HG02623 (cell line): Measurements from ENCODE around the gene ROM1.
A peak's percentile ranks its signal among the peaks of the same experiment; 100 is the strongest.
"Not testable (repeated sequence)": the region's sequence is repeated elsewhere in the genome, so short reads cannot be mapped to it uniquely, and the experiment has no call there.

ENCODE experiments used
- ATAC-seq: cut with Tn5 transposase; IDR thresholded peaks from one replicate; pipeline ENCODE4 v1.9.1; 2021; ENCODE audit warnings: moderate library complexity; ENCODE audit not compliant: unreplicated experiment

The ROM1 gene

DNA sequence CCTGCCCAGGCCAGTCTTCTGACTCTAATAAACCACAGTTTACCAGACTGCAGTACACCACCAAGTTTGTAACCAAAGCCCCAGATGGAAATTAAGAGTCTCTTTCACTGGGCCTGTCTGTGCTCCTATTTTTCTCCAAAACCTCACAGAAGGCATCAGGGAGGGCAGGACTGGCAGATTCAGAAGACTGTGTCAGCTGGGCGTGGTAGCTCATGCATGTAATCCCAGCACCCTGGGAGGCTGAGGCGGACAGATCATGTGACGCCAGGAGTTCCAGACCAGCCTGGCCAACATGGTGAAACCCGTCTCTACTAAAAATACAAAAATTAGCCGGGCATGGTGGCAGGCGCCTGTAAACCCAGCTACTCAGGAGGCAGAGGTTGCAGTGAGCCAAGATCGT is 27.7 kb upstream of the ROM1 start:
- not testable (repeated sequence) for ATAC-seq

DNA sequence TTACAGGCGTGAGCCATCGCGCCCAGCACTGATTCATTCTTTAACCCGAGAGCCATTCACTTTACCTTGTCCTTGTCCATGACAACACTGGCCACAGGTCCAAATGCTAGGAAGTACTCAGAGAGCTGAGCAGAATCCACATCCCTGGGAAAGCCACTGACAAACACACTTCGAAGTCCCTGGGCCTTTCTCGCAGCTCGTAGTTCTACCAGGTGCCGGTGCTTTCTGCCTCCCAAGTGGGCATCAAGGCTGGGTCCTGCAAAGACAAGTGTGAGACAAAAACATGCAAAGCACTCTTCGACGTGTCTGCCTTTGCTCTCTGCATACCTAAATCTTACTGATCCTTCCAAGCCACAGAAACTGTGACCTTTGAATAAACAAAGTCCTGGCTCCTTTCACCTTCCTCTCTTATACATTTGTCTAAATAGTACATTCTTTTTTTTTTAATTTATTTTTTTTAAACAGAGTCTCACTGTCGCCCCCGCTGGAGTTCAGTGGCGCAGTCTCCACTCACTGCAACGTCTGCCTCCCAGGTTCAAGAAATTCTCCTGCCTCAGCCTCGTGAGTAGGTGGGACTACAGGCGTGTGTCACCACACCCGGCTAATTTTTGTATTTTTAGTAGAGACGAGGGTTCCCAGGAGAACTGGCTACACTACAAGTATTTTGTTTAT is 24.0 kb upstream of the ROM1 start:
- ATAC-seq, result no peak

DNA sequence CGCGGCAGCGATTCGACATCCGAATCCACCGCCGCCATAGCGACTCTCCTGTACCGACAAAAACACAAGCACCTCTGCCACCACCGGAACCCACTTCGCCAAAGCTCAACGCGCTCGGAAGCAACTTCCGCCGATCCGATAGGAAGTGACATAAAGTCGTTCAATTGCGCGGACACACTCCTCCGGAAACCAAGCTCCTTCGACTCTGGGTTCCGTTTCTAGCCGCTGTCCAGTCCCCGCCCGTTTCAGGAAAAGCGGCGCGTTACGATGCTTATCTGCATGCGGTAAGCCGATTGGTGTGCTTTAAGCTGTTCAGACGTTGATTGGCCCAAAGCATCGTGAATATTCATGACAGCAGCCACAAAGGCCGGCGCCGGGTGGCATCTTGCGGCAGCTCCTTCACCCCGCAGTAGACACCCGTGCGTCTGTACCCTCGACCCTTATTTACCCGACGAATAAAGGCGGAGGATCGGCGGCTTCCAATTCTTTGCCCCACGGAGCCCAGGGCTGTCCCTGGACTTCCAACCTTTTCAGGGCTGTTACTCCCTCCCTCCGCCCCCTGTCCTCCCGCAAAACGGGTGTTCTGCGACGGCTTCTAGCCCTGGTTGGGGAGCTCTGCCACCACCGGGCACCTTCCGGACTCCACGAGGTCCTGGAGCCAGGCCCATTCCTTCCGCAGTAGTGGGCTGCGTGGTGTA is 21.5 kb upstream of the ROM1 start, which contains the start of gene TUT1:
TSS of gene TUT1 (minus strand) at position 76 of the 698 bp plus-strand sequence. CDS start at position 38, 38 bp downstream.
- ATAC-seq, result peak; percentile 87

DNA sequence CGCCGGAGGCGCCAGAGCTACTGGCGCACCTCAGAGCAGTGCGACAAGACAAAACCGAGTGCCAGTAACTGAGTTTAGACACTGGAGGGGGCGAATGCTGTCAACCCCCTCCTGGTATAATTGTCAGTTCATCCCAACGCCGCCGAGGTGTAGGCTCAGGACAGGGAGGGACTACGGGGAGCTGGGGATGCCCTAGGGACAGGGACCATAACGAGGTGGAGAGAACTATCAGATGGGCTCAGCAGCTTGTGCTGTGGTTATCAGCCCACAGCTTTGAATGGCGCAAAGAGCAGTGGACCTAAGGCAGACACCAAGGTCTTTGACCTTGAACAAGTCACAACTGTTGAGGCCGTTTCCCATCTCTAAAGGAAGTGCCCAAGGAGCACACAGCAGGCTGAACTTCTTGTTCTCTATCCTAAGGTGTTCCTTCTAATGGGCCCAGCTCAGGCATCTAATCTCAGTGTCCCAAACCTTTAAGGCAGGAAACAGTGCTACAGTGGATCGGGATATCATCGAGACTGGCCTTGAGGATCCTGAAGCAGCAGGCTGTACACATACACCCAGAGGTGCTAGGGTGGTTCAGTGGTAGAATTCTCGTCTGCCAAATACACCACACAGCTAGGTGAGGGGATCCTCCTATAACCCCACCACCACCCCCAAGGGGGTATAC is 20.8 kb upstream of the ROM1 start:
- ATAC-seq, result no peak

DNA sequence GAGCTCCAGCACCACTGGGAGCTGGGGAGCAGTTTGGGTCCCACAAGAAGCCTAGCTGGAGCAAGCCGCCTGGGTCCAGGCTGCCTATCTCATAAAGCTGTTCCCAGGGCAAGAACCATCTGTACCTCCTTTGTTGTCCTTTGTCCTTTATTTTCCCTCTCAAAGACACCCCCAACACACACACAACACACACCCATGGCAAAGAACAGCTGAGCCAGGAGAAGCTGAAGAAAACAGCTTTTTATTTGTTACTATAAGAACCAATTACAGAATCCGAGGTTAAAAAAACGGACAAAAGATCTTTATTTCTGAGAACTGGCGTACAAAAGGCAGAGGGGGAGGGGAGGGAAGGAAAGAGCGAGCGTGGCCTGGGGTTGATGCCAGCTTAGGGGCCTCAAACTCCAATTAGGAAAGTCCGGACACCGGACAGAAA is 20.1 kb upstream of the ROM1 start:
- no peak for ATAC-seq

DNA sequence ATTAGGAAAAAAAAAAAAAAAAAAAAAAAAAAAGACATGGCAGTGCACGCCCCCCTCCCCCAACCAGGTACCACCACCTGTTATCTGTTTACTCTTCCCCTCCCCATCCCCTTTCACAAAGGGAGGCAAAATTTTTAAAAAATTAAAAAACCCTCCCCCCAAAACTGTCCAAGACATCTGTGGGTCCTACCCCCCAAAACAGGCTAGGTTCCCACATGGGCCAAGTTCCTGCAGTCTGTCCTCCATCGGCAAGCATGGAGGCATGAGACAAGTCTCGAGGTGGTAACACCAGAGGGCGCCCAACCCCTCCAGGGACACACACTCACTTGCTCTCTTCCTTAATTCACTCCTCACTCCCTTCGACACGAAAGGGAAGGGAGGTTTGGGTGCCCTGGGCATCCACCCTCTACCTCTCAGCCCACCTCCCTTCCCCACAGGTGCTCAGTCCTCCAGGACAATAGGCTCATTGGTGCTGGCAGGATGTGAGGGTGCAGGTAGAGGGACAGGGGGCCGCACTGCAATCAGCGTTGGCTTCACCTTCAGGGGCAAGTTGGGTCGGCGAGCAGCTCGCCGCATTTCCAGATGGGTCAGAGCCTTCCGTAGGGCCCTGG is 19.5 kb upstream of the ROM1 start:
- ATAC-seq, result no peak

DNA sequence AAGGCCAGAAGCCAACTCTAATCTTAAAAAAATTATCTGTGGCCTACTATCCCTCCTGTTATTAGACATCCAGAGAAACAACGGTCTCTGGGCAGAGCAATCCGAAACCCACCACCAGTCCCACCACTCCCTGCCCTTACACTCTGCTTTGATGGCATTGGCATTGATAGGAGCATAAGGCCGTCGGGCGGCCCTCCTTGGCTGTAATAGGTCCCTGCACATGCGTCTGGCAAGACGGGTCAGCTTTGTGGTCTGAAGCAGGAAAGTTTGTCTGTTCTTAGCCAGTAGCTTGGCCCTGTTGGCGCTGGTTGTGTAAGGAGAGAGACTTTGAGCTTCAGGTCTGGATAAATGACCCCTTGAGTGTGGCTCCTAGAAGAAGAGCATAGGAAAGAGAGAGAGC is 17.9 kb upstream of the ROM1 start:
- no peak for ATAC-seq

DNA sequence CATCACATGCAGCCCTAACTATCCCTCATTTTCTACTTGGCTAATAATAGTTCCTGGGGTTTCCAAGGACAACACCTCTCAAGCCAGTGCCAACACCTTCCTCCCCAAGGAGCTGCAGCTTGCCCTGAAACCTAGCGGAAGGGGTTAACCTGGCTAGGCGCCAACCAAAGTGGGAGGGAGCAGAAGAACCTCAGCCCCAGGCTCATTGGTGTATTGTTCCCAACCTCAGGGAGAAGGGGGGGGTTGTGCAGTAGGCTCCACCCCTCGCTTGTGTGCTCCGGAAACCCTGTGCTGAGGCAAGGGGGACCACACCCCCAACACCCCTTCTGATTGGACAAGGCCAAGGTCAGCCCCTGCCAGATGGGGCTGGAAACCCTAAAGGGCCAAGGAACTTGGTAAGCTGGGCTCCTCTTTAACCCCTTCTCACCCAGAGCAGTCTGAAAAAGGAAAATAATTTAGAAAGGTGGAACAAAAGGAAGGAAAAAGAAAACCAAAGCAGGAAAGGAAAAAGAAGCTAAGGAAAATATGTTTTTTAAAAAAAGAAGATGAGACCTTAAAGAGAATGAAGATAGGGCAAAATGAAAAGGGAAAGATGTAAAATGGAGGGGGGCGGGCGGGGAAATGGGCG is 13.9 kb upstream of the ROM1 start:
- peak; percentile 37 for ATAC-seq

DNA sequence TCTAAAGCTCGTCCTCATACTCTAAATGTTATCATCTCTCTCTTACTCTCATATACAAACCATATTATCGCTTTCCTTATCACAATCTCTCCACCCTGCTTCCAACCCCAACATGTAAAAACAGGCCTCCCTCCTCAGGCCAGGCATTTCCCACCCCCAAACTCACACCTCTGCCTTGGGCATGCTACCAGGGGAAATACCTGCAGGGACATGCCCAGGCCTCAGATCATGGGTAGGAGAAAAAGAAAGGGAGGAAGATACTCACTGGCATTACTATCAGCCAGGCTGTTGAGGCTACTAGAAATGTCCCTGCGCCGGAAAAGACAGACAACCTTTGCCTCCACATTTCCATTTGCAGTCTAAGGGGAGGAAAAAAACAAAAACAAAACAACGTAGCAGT is 13.2 kb upstream of the ROM1 start:
- no peak for ATAC-seq

DNA sequence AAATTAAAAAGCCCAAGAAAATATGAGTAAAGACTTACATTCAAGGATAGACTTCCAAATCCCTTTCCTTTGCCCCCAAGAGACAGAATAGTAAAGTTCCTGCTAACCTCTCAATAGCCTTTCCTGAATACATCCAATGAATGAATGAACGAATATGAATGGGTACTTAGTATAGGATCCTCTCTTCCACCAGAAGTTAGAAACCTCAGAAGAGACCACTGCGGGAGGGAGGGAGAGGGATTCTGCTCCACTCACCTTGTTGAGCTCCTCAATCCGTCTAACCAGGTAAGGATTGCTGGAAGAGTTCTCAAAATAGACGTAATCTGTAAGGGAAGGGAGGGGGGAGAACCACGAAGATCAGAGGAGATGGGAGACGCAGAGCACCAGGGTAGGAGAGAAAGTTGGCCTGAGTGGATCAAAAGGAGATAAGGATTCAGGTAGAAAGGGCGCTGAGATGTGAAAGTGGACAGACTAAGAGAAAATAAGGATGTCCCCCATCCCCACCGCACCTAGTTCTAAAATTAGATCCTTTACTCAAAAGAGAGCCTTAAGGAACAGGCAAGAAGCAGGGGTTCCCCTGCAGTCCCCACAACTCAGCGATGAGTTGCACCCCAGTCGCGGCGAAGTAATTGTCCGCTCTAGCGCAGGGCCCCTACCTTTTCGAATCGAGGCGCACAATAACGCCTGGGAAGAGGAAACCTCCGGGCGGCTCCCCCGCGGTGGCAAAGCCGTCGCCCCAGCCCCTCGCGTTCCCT is 12.5 kb upstream of the ROM1 start:
- ATAC-seq, result no peak

DNA sequence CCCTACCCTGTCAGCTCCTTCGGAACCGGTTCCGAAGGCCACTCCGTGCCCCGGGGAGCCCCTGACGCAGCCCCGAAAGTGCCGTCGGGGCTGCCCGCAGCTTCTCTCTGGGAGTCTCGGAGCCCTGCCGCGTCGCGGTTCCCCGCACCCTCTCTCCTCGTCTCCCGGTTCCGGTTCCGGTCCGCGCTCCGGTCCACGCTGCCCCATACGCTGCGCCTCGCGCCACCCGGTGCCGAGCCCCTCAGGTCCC is 12.0 kb upstream of the ROM1 start:
- ATAC-seq, result peak; percentile 10

DNA sequence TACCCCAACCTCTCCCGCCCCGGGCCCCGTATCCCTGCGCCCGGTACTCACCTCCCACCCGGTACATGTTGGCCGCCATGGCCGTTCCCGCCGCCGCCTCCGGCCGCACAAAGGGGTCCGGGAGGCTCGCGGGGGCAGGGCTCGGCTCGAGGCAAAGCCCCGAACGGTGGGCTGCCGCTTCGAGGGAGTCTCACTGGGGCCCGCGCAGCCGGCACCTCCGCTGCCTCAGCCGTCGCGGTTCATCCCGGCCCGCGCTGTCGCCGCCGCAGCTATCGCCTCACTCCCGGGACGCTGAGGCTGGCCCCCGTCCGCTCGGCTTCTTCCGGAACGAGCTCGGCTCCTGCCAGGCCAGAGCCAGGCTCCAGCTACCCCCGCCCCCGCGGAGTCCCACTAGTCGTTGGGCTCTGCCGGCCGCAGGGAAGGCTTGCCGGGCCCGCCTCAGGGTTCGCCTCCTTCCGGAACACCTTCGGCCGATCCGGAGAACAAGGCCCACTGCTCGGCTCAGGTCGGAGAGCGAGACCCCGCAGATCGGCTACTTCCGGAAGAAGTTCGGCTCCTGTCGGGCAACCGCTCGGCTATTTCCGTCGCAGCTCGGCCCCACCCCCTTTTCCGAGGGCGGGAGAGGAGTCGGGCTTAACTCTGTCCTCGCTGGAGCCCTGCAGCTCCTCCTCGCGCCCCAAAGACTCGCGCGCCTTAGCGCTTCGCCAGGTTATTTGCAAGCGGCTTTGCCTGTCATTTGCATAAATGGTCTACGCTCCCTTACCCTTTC is 11.5 kb upstream of the ROM1 start, which contains the start of gene MTA2:
TSS of gene MTA2 (minus strand) at position 494 of the 769 bp plus-strand sequence. CDS start at position 79, 415 bp downstream.
- peak; percentile 68 for ATAC-seq

DNA sequence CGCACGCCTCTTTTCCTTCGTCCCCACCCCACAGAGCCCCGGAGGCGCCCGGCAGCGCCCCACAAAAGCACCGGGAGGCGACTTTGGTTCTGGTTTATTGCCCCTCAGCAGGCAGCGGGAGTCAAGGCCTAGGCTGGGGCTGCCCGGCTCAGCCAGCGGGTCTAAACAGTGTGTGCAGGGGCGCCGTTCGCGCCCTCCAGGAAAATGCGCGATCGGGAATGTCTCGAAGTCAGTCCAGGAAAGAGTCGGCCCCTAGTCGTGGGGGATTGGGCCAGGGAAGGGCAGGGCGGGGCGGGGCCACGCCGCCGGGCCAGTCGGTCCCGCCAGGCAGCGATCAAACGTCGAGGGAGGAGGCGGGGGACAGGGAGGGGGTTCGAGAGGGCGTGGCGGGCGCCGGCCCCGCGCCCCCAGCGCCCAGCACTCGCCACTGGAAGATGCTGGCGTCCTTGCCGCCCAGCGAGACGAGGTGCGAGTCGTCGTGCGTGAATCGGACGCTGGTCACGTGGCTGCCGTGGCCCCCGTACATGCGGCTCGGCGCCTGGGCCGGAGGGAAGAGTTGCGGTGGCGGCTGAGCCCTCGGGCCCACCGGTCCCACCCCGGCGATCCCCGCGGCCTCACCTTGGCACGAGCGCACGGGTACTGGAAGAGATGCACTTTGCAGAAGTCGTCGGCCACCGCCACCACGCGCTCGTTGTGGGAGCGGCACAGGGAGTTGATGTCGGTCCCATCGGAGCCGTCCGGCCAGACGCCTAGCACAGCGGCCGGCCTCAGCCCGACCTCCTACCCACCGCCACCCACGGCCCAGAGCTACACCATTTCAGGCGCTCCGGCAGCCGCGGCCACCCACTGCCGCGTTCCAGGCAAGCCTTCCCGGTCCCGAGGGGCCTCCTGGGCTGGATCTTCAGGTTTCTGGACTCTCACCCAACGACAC is 10.7 kb upstream of the ROM1 start:
- no peak for ATAC-seq

DNA sequence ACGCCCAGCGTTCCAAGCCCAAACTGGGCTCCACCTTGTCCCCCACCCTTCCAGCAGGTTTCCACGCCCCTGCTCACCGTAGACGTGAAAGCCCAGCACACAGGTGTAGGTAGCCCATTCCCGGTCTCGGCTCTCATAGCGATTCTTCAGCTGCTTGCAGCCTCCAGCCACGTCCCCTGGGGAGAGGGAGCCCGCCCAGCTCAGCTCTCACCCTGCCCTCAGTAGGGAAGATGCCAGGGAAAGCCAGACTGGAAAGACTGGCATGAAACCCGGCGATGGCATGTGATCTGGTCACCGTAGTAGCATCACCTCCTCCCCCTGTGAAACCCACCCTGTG is 10.0 kb upstream of the ROM1 start:
- no peak for ATAC-seq

DNA sequence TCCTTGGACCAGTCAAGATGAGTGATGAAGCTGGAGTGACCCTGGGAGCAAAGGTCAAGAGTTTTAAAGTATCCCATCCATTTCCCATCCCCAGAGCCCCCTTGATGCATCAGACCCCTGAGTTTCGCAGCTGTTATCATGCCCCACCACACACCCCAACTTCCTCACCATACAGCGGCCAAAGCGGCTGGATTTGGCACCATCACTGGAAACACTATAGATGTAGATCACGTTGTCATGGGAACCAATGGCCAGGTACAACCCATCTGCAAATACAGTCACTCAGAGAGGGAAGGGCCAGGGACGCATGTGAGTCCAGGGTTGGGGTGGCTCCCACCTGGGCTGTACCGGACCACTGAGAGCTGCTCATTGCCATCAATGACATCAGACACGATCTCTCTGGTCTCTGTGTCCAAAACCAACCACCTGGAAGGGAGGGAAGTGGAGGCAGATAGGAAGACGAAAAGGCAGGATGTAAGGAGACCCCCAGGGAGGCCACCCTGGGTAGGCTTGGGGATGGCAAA is 9.2 kb upstream of the ROM1 start:
- ATAC-seq, result no peak

DNA sequence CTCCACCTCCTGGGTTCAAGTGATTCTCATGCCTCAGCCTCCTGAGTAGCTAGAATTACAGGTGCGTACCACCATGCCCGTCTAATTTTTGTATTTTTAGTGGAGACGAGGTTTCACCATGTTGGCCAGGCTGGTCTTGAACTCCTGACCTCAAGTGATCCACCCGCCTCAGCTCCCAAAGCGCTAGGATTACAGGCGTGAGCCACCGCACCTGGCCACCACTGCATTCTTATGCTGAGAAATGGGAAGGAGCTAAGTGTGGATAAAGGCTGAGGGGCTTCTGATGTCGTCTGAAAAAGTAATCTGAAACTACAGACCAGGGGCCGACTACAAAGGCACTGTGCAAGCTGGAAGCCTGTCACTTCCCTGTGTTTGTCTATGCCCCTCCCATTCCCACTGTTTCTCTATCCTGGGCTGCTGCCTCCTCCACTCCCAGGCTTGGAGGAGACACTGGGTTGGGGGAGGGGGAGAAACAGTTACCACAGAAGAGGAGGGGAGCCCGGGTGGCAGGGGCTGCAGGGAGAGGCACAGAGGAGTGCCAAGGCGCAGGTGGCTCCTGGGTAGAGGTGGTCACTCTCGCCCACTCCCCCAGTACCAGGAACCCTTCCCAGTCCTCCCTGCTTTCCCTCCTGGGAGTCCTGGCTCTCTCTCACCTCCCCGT is 8.5 kb upstream of the ROM1 start:
- ATAC-seq, result no peak

DNA sequence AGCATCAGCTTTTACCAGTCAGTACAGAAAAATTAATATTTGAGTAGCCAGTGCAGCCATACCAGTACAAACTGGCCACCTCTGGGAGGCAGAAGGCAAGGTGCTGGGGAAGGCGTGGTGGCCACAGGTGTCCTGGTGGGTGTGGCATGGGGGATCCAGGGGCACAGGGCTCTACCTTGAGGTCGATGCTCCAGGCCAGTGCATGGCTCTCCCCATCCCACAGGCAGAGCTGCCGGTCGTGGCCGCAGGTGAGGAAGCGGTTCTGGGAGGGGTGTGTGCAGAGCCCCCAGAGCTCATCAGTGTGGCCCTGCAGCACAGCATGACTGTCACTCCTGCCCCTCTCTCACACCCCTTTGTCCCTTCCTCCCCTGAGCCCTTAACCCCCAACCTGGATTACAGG is 7.6 kb upstream of the ROM1 start:
- ATAC-seq, result no peak

DNA sequence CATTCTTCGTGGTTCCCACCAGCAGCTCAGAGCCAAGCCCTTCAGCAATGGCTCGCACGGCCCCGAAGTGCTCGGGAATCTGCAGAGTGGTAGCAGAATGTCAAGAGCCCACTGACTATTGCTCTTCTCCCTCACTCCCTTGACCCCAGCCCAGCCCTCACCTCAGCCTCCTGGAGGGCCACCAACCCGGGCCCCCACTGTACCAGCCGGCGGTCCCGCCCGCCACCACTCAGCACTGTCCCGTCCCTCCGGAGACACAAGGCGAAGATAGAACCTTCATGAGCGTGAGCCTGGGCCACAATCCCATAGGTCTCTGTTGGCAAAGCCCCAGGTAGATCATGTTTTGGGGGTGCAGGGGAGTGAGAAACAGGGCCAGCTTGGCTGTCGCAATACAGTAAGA is 7.2 kb upstream of the ROM1 start:
- ATAC-seq, result no peak
